Measurements from ENCODE around the gene MCCC1.
"Not testable (repeated sequence)": the region's sequence is repeated elsewhere in the genome, so short reads cannot be mapped to it uniquely, and the experiment has no call there.

Gene MCCC1

DNA sequence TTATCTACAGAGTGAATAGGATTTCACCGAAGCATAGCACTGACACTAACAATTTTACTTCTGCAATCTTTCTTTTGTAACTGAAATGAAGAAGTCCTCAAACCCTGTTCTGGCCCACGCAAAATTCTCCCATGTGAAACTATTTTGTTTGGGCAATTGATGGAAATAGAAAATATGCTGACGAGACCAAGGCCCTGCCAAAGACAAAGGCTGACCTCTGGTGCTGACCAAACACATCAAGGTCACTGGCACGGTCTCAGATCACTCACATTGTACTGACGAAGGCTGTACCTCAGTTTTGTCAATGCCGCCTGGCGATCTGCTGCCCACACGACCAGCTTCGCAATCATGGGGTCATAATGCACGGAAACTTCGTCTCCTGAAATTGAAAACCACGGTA lies 60.5 kb downstream of the MCCC1 start:
- DNase-seq = no peak

DNA sequence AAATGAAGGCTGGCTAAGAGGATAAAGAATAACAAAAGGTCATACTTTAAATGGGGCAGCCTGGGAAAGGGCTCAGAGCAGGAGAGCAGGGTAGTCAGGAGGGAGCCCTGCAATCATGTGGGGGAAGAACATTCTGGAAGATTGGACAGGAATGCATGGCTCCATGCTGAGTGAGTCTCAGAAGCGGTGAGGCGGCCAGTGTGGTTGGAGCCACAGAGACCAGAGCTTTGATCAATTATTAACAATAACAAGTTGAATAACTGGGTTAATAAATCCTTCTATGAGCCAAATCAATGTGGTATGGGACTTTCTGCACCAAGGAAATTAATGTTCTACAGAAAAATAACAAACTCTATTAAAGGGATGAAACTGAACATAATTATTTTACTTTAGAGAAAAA lies 61.1 kb downstream of the MCCC1 start:
- DNase-seq = no peak

GRCh38 chr3:183033746-183034145 lies 65.5 kb downstream of the MCCC1 start:
- no peak for DNase-seq

- DNase-seq = no peak
These were observed 66.3 kb downstream of the MCCC1 start for GRCh38 chr3:183032880-183033555.

DNA sequence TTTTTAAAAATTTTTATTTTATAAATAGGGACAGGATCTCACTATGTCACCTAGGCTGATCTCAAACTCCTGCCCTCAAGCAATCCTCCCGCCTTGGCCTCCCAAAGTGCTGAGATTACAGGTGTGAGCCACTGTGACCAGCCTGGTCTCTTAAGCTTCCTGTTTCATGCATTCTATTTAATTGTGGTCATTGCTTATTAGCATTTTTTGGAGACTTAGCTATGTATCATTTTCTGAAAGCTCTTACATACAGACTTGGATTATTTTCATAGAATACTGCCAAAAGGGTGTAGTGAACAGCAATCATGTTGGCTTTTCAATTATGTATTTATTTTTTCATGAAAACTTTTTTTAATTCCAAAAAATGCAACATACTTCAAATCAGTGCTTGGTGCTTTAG lies 67.5 kb downstream of the MCCC1 start:
- DNase-seq = no peak

DNA sequence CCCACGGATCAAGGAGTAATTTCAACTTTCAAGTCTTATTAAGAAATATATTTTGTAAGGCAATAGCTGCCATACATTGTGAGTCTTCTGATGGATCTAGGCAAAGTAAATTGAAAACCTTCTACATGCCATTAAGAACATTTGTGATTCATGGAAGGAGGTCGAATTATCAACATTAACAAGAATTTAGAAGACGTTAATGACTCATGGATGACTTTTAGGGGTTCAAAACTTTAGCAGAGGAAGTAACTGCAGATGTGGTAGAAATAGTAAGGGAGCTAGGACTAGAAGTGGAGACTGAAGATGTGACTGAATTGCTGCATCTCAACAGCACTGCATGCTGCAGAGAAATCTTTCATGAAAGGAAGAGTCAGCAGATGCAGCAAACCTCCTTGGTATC lies 70.9 kb downstream of the MCCC1 start:
- DNase-seq = no peak

GRCh38 chr3:183027276-183027675 lies 72.0 kb downstream of the MCCC1 start:
- no peak for DNase-seq

DNA sequence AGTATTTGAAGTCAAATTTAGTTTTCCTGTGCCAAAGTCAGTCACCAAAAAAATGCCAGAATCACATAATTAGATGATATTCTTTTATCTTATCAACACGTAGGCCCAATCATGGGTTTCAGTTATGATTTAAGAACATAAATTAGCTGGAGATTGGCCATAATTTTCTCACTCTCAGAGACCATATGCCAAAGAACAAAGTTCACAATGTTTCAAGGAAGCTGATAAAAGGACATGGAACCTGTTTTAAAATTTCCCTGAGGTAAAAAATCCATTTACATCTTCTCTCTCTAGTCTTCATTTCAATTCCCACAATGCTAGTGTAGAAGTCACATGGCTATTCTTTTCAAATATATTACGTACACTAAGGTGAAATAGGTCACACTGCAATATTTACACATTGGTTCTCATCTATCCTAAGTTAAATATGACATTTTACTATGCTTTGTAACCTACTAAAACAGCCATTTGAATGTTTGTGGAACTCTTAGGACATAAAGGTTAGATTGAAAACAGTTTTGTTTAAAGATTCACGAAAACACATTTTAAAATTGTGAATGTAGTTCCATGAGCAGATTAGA lies 76.3 kb downstream of the MCCC1 start:
- DNase-seq = no peak

GRCh38 chr3:183018421-183019192 lies 80.7 kb downstream of the MCCC1 start:
- no peak for DNase-seq

DNA sequence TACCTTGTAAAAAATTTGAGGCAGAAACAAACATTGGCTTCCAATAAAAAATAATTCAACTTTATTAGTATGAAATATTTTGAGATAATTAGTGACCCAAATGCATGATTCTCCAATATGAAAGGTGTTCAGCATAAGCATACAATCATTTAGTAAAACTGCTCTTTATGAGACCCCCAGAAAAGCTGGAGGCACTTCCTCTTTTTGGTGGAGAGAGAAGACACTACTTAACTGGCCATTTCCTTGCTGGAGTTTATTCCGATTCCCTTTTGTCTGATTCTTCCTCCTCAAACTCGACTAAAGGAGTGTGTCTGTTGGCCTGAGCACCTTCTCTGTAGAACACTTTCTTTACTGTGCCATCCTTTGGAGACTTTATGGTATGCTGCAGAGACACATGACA lies 84.1 kb downstream of the MCCC1 start:
- no peak for DNase-seq

DNA sequence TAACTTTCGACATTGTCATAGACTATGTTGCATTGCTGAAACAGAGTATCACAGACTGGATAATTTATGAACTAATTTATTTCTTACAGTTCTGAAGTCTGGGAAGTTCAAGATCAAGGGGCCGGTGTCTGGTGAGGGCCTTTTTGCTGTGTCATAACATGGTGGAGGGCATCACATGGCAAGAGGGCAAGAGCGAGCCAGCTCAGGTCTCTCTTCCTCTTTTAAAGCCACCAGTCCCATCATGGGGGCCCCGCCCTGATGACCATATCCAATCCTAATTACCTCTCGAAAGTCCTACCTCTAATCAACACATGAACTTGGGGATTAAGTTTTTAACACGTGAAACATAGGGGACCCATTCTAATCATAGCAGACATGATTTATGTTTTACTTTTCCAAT lies 85.4 kb downstream of the MCCC1 start:
- DNase-seq = no peak

DNA sequence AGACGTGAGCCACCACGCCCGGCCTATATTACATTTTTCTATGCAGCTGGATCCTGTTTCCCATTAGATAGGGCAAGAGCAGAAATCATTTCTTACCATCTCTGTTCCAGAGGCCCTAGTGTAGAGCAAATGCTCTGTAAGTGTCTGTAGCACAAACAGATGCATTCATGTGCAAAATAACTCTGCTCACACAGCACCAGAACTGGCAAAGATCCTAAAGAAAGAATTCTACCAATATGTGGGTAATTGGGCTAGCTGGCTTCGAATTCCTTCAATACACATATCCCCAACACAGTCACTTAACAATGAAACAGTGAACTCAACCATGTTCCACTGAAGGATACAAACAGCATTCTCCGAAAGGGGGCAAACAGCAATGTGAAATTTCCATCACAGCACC lies 86.2 kb downstream of the MCCC1 start:
- no peak for DNase-seq

DNA sequence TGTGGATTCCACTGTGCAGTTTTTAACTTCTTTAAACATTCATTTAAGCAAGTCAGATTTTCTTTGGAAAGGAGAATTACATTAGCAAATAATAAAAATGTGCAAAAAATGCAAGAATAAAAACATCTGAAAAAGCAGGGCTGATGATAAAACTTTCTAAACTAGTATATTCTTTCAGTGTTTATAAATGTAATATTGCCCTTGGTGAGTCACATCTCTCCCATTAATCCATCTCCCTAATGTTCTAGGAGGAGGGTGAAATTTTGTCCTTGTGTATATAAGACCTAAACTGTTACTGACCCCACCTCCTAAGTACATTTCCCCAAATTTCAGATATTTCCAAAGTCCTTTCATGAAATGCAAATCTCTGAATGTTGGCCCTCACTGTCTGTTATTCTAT lies 90.5 kb downstream of the MCCC1 start:
- DNase-seq = no peak

DNA sequence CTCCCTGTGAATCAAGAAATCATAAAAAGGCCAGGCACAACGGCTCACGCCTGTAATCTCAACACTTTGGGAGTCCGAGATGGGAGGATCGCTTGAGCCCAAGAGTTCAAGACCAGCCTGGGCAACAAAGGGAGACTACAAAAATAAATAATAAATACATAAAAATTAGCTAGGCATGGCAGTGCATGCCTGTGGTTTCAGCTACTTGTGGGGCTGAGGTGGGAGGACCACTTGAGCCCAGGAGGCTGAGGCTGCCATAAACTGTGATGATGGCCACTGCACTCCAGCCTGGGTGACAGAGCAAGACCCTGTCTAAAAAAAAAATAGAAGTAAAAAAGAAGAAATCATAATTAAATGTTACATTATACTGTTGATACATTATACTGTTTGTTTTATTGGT lies 91.0 kb downstream of the MCCC1 start:
- DNase-seq = no peak

- DNase-seq = no peak
These were observed 92.8 kb downstream of the MCCC1 start for GRCh38 chr3:183006396-183007002.

GRCh38 chr3:182999767-183000166 lies 99.5 kb downstream of the MCCC1 start:
- no peak for DNase-seq

GRCh38 chr3:182993486-182994201 lies 105.7 kb downstream of the MCCC1 start:
- not testable (repeated sequence) for DNase-seq

GRCh38 chr3:182989566-182989965 lies 109.7 kb downstream of the MCCC1 start:
- no peak for DNase-seq

- no peak for DNase-seq
These were observed 113.3 kb downstream of the MCCC1 start for GRCh38 chr3:182986021-182986420.

- DNase-seq = no peak
These were observed 115.4 kb downstream of the MCCC1 start for GRCh38 chr3:182983876-182984275.

- DNase-seq = no peak
These were observed 118.3 kb downstream of the MCCC1 start for GRCh38 chr3:182981038-182981380.

- peak; percentile 89 for DNase-seq
These were observed 118.9 kb downstream of the MCCC1 start, which contains the start of gene DCUN1D1 for GRCh38 chr3:182980204-182981037. TSS of gene DCUN1D1 (minus strand) at chr3:182980538. CDS start at chr3:182980489, 49 bp downstream.
